Transverse colon (tissue), 3 donors: ENCODE measurements around the gene RDH12.

ENCODE experiments used
- CTCF ChIP-seq, 5 experiments: fragments of 200-600 bp in 3 of 5; fragments of 450-650 bp in 2 of 5; sonication (generic) in 3 of 5; IDR thresholded peaks; 1 replicate in 2 of 5; 2 replicates in 3 of 5; pipeline ENCODE4 v1.5.1; 2016 to 2017; ENCODE audit warnings: antibody characterized with exemption in 5 of 5, inconsistent platforms in 3 of 5, mild to moderate bottlenecking in 2 of 5, moderate library complexity in 1 of 5
- EP300 ChIP-seq: sonication (generic); formaldehyde crosslinking; IDR thresholded peaks from one replicate; pipeline ENCODE4 v1.6.1; 2017; ENCODE audit warnings: antibody characterized with exemption, low read depth

GRCh38 chr14:67719866-67720265, 18.2 kb downstream of the RDH12 start:
- no peak for TF ChIP-seq CTCF (IDR thresholded peaks at IDR 0.05)
- TF ChIP-seq EP300: no peak
